Testis (tissue), 2 donors: ENCODE data around the gene ZNF462.

Source experiments
- POLR2A ChIP-seq: fragments of 450-650 bp; IDR thresholded peaks from one replicate; pipeline ENCODE4 v1.6.1; 2017; ENCODE audit warnings: antibody characterized with exemption, mild to moderate bottlenecking, moderate library complexity
- TF ChIP-seq, protein P1 (sequence below), 3 experiments: fragments of 450-650 bp in 2 of 3; fragments of 200-600 bp in 1 of 3; sonication (generic) in 1 of 3; IDR thresholded peaks; one replicate each; pipeline ENCODE4 v1.5.1; 2016 to 2019; ENCODE audit warnings: antibody characterized with exemption in 3 of 3, mild to moderate bottlenecking in 2 of 3, moderate library complexity in 1 of 3

DNA sequence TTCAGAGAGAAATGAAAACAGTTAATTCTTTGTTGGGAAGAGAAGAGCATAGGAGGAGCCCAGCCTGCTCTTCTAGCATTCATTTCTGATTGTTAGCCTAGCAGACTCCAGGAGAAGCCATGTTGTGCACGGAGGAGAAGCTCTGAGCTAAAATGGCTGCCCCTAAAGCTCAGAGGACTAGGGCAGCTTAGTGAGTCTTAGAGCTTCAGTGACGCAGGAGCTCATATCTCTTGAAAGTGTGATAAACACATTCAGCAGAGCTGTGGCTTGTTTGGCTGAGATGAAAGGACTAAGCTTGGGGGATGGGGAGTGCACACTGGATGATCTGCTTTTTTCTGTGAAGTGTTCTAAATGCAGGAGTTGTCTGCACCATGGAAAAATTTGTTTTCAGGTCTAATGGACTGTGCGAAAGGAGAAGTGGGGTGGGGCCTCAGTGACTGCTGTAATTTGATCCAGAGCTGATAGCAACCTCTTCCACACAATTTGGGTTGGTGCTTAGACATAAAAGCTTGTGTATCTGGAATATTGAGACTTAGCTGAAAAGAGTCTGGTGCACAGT is 58.5 kb downstream of the ZNF462 start:
- TF ChIP-seq, protein P1, sequence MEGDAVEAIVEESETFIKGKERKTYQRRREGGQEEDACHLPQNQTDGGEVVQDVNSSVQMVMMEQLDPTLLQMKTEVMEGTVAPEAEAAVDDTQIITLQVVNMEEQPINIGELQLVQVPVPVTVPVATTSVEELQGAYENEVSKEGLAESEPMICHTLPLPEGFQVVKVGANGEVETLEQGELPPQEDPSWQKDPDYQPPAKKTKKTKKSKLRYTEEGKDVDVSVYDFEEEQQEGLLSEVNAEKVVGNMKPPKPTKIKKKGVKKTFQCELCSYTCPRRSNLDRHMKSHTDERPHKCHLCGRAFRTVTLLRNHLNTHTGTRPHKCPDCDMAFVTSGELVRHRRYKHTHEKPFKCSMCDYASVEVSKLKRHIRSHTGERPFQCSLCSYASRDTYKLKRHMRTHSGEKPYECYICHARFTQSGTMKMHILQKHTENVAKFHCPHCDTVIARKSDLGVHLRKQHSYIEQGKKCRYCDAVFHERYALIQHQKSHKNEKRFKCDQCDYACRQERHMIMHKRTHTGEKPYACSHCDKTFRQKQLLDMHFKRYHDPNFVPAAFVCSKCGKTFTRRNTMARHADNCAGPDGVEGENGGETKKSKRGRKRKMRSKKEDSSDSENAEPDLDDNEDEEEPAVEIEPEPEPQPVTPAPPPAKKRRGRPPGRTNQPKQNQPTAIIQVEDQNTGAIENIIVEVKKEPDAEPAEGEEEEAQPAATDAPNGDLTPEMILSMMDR (IDR thresholded peaks at IDR 0.05), result no peak
- no peak for TF ChIP-seq POLR2A
